Liver (tissue), 9 donors: ENCODE data around the gene TMEM108. TPM values are rescaled to one million over a fixed set of nuclear protein-coding genes. Genes with fewer than 3 reads are reported as not detected.

ENCODE experiments used
- DNase-seq: peaks from one replicate; pipeline ENCODE4 v3.0.0-alpha.2; 2017; ENCODE audit warnings: low spot score
- H3K27ac ChIP-seq, 2 donors: one replicate each; pipeline ENCODE4 v1.7.0; 2013; ENCODE audit warnings: inconsistent platforms in 2 of 2, low read length in 2 of 2, control low read depth in 1 of 2, low read depth in 1 of 2, mild to moderate bottlenecking in 1 of 2
- H3K27me3 ChIP-seq, 4 donors: one replicate each; pipeline versions ENCODE4 v1.6.1 to v1.7.0; 2013; ENCODE audit warnings: low read length in 3 of 4, inconsistent platforms in 1 of 4, mild to moderate bottlenecking in 1 of 4, moderate library complexity in 1 of 4; ENCODE audit not compliant: control insufficient read depth in 4 of 4, insufficient read depth in 4 of 4
- H3K36me3 ChIP-seq, 4 donors: one replicate each; pipeline versions ENCODE4 v1.6.1 to v1.7.0; 2013; ENCODE audit warnings: low read length in 3 of 4, mild to moderate bottlenecking in 3 of 4, low read depth in 1 of 4, moderate library complexity in 1 of 4; ENCODE audit not compliant: control insufficient read depth in 4 of 4, insufficient read depth in 3 of 4
- H3K4me1 ChIP-seq, 4 donors: one replicate each; pipeline versions ENCODE4 v1.6.1 to v1.7.0; 2013; ENCODE audit warnings: low read length in 3 of 4, mild to moderate bottlenecking in 3 of 4, moderate library complexity in 1 of 4; ENCODE audit not compliant: control insufficient read depth in 4 of 4, insufficient read depth in 4 of 4
- H3K4me3 ChIP-seq, 3 donors: one replicate each; pipeline versions ENCODE4 v1.6.1 to v1.7.0; 2013; ENCODE audit warnings: low read length in 3 of 3, control low read depth in 1 of 3, low read depth in 1 of 3, mild to moderate bottlenecking in 1 of 3
- H3K9ac ChIP-seq, 2 donors: one replicate each; pipeline ENCODE4 v1.7.0; 2013; ENCODE audit warnings: low read length in 2 of 2, mild to moderate bottlenecking in 2 of 2, moderate library complexity in 2 of 2, control low read depth in 1 of 2, low read depth in 1 of 2
- H3K9me3 ChIP-seq, 4 donors: one replicate each; pipeline versions ENCODE4 v1.6.1 to v1.7.0; 2013; ENCODE audit warnings: low read length in 3 of 4; ENCODE audit not compliant: control insufficient read depth in 4 of 4
- ATF3 ChIP-seq: IDR thresholded peaks from 2 replicates; pipeline ENCODE4 v1.6.1; 2016; ENCODE audit warnings: antibody characterized with exemption
- EGR1 ChIP-seq, 2 donors: IDR thresholded peaks; 2 replicates each; pipeline ENCODE4 v1.6.1; 2016 to 2018; ENCODE audit warnings: antibody characterized with exemption in 2 of 2, low read depth in 2 of 2
- FOXA1 ChIP-seq: IDR thresholded peaks from 2 replicates; pipeline ENCODE4 v1.6.1; 2016; ENCODE audit warnings: antibody characterized with exemption
- FOXA2 ChIP-seq: IDR thresholded peaks from 2 replicates; pipeline ENCODE4 v1.6.1; 2016; ENCODE audit warnings: antibody characterized with exemption
- GABPA ChIP-seq, 2 donors: IDR thresholded peaks in 1 of 2; conservative IDR thresholded peaks in 1 of 2; 2 replicates each; pipeline ENCODE4 v1.6.1; 2016; ENCODE audit warnings: antibody characterized with exemption in 2 of 2, mild to moderate bottlenecking in 1 of 2, moderate library complexity in 1 of 2
- HNF4A ChIP-seq, 2 donors: conservative IDR thresholded peaks; 2 replicates each; pipeline ENCODE4 v1.6.1; 2016; ENCODE audit warnings: antibody characterized with exemption in 2 of 2, mild to moderate bottlenecking in 2 of 2
- HNF4G ChIP-seq: IDR thresholded peaks from 2 replicates; pipeline ENCODE4 v1.6.1; 2016; ENCODE audit warnings: antibody characterized with exemption
- JUND ChIP-seq, 2 donors: IDR thresholded peaks; 2 replicates each; pipeline ENCODE4 v1.6.1; 2016; ENCODE audit warnings: antibody characterized with exemption in 2 of 2
- NR2F2 ChIP-seq: IDR thresholded peaks from 2 replicates; pipeline ENCODE4 v1.6.1; 2016; ENCODE audit warnings: antibody characterized with exemption
- RAD21 ChIP-seq, 2 donors: IDR thresholded peaks; 2 replicates each; pipeline ENCODE4 v1.6.1; 2016; ENCODE audit warnings: antibody characterized with exemption in 2 of 2, mild to moderate bottlenecking in 2 of 2
- RXRA ChIP-seq, 2 donors: IDR thresholded peaks; 2 replicates each; pipeline ENCODE4 v1.6.1; 2017 to 2018; ENCODE audit warnings: antibody characterized with exemption in 2 of 2, mild to moderate bottlenecking in 1 of 2
- SP1 ChIP-seq: IDR thresholded peaks from 2 replicates; pipeline ENCODE4 v1.6.1; 2018; ENCODE audit warnings: antibody characterized with exemption, mild to moderate bottlenecking
- TAF1 ChIP-seq: conservative IDR thresholded peaks from 2 replicates; pipeline ENCODE4 v1.6.1; 2016; ENCODE audit warnings: antibody characterized with exemption, mild to moderate bottlenecking
- YY1 ChIP-seq: IDR thresholded peaks from 2 replicates; pipeline ENCODE4 v1.6.1; 2016; ENCODE audit warnings: antibody characterized with exemption, mild to moderate bottlenecking
- ZBTB33 ChIP-seq: IDR thresholded peaks from 2 replicates; pipeline ENCODE4 v1.6.1; 2016; ENCODE audit warnings: antibody characterized with exemption
- WGBS: extraction: QIAGEN DNeasy Blood & Tissue Kit; methylation state at CpG from one replicate; pipeline ENCODE4 v1.1.7; 2013; 5-methylcytosine and 5-hydroxymethylcytosine counted together
- polyA plus RNA-seq, 2 donors: library from polyadenylated mRNA; stranded (reverse) in 1 of 2; unstranded in 1 of 2; fragments of 200-250 nt in 1 of 2; fragments of >200 nt in 1 of 2; fragmentation: Nextera tagmentation in 1 of 2; extraction: Ambion mirVana in 1 of 2; gene quantifications; one replicate each; pipeline versions ENCODE4 v1.2.1 to v1.2.3, GENCODE V29; 2013 to 2015
- total RNA-seq, 2 donors: library from RNA; depleted of rRNA; stranded (reverse); fragments of >200 nt; gene quantifications; one replicate each; pipeline ENCODE4 v1.2.3, GENCODE V29; 2014
- TF ChIP-seq, protein P1 (sequence below): fragments of 150-350 bp; IDR thresholded peaks from 2 replicates; pipeline ENCODE4 v1.5.1; 2017; ENCODE audit warnings: improper control_type of control experiment, low read depth, low read length; ENCODE audit not compliant: missing input control
- TF ChIP-seq, protein P2 (sequence below): IDR thresholded peaks from 2 replicates; pipeline ENCODE4 v1.6.1; 2016; ENCODE audit warnings: antibody characterized with exemption
- TF ChIP-seq, protein P3 (sequence below): IDR thresholded peaks from 2 replicates; pipeline ENCODE4 v1.6.1; 2016; ENCODE audit warnings: antibody characterized with exemption, mild to moderate bottlenecking
- donor health status: healthy.
- donor health status: healthy.
- donor health status: healthy.
- donor health status: healthy.
- donor health status: healthy.

The TMEM108 gene
- total and polyA plus RNA-seq, 4 donors: 0.05 to 0.10 TPM; not detected in 2

DNA sequence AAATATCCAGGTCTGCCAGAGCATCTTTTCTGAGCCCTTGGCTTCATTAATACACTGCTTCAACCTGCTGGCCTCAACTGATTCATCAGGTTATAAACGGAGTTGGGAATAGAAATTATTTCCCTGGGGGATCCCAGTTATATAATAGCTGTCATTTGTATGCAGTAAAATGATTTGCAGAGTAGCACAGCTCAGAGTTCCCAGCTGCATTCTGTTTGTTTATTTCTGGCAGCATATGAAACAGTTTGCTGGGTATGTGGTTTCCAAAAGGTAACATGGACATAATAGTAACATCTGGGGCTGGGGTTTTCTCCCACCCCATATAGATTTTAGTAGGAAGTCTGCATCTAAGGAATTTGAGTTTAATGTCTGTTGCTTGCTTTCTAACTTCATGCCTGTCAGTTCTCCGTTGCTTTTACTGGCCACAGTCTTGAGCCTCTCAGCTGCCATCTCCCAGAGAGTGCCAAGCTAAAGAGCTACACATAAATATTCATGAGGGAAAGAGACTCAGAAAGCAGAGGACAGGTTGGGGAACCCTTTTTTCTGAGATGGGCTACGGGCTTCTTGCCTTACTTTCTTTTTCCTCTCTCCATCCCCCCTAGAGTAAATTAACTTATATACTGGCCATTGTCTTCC lies 124.6 kb downstream of the TMEM108 start:
- Histone ChIP-seq H3K27ac (no peak overlapping the region), H3K36me3 (no peaks in the 10 kb centered on the region), H3K4me1 (no peaks in the 10 kb centered on the region), H3K4me3 (no peak overlapping the region), H3K27me3 (no peaks in the 10 kb centered on the region), H3K9me3 (peaks cover 0 to 3% (median 0%) of the 10 kb centered on the region in 4 donors), H3K9ac (no peak overlapping the region)
- TF ChIP-seq GABPA (IDR thresholded peaks at IDR 0.05 in 1 of 2, conservative IDR thresholded peaks at IDR 0.05 in 1 of 2): no peak
- no peak for TF ChIP-seq EGR1 (IDR thresholded peaks at IDR 0.05; ENCODE audit: low read depth in 2 of 2)
- no peak for TF ChIP-seq YY1
- no peak for TF ChIP-seq NR2F2
- no peak for TF ChIP-seq RXRA (IDR thresholded peaks at IDR 0.05)
- TF ChIP-seq RAD21 (IDR thresholded peaks at IDR 0.05): no peak
- no peak for TF ChIP-seq ZBTB33
- TF ChIP-seq JUND (IDR thresholded peaks at IDR 0.05): no peak
- no peak for TF ChIP-seq HNF4A (conservative IDR thresholded peaks at IDR 0.05)
- TF ChIP-seq, protein P1, sequence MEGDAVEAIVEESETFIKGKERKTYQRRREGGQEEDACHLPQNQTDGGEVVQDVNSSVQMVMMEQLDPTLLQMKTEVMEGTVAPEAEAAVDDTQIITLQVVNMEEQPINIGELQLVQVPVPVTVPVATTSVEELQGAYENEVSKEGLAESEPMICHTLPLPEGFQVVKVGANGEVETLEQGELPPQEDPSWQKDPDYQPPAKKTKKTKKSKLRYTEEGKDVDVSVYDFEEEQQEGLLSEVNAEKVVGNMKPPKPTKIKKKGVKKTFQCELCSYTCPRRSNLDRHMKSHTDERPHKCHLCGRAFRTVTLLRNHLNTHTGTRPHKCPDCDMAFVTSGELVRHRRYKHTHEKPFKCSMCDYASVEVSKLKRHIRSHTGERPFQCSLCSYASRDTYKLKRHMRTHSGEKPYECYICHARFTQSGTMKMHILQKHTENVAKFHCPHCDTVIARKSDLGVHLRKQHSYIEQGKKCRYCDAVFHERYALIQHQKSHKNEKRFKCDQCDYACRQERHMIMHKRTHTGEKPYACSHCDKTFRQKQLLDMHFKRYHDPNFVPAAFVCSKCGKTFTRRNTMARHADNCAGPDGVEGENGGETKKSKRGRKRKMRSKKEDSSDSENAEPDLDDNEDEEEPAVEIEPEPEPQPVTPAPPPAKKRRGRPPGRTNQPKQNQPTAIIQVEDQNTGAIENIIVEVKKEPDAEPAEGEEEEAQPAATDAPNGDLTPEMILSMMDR: no peak
- TF ChIP-seq ATF3: no peak
- TF ChIP-seq, protein P2, sequence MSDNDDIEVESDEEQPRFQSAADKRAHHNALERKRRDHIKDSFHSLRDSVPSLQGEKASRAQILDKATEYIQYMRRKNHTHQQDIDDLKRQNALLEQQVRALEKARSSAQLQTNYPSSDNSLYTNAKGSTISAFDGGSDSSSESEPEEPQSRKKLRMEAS: no peak
- TF ChIP-seq FOXA1: no peak
- no peak for TF ChIP-seq TAF1
- no peak for TF ChIP-seq SP1
- TF ChIP-seq HNF4G: no peak
- TF ChIP-seq FOXA2: no peak
- TF ChIP-seq, protein P3, sequence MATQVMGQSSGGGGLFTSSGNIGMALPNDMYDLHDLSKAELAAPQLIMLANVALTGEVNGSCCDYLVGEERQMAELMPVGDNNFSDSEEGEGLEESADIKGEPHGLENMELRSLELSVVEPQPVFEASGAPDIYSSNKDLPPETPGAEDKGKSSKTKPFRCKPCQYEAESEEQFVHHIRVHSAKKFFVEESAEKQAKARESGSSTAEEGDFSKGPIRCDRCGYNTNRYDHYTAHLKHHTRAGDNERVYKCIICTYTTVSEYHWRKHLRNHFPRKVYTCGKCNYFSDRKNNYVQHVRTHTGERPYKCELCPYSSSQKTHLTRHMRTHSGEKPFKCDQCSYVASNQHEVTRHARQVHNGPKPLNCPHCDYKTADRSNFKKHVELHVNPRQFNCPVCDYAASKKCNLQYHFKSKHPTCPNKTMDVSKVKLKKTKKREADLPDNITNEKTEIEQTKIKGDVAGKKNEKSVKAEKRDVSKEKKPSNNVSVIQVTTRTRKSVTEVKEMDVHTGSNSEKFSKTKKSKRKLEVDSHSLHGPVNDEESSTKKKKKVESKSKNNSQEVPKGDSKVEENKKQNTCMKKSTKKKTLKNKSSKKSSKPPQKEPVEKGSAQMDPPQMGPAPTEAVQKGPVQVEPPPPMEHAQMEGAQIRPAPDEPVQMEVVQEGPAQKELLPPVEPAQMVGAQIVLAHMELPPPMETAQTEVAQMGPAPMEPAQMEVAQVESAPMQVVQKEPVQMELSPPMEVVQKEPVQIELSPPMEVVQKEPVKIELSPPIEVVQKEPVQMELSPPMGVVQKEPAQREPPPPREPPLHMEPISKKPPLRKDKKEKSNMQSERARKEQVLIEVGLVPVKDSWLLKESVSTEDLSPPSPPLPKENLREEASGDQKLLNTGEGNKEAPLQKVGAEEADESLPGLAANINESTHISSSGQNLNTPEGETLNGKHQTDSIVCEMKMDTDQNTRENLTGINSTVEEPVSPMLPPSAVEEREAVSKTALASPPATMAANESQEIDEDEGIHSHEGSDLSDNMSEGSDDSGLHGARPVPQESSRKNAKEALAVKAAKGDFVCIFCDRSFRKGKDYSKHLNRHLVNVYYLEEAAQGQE: no peak
- WGBS: 63% methylated on average over 3 of the region's 3 CpGs
- no peak for DNase-seq
